ENCODE measurements around the gene EXOC3L4. TPM values are rescaled to one million over a fixed set of nuclear protein-coding genes. Genes with fewer than 3 reads are reported as not detected.

The EXOC3L4 gene
- total and polyA plus RNA-seq, 2 of the 8 experiments (the other 6 are each of a cell fraction or from before 2014, with no cell fraction given), result 0.45 to 0.57 TPM

DNA sequence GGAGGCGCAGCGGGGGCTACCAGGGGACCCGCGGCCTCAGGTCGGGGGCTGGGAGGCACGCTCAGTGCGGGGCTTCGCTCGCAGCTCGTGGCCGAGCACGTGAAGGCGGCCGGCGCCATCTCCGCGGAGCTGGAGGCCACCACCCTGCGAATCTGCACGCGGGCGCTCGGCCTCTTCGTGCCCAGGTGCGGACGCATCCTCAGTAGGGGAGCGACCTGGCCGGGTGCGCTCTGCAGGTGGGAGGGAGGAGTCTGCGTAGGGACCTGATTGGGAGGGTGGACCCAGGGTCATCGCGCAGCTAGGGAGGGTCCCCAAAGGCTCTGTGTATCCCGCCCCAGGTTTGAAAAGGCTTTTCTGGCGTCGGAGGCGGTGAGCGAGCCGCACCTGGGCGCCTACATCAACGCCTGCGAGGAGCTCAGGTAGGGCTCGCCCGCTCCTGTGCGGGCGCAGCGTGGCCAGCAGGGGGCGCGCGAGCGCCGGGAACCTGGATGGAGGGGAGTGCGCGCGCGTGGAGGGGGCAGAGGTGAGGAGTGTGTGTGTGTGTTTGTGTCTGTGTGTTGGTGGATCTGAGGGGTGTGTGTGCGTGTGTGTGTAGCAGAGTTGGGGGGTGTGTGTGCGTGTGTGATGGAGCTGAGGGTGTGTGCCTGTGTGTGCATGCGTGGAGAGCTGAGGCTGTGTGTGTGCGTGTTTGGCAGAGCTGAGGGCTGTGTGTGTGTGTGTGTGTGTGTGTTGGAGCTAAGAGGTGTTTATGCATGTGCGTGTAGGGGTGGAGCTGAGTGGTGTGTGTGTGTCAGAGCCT, 10.3 kb downstream of the EXOC3L4 start (continued):
- TF ChIP-seq SIX5 (IDR thresholded peaks at IDR 0.05; ENCODE audit: low read depth, low read length) (no peak), CREB1 (IDR thresholded peaks at IDR 0.05) (no peak), CTBP2 (IDR thresholded peaks at IDR 0.05; ENCODE audit: borderline replicate concordance, insufficient read depth, insufficient read length, low read length) (no peak), CBX5 (IDR thresholded peaks at IDR 0.05; ENCODE audit: low read depth, low read length) (no peak), GABPA (IDR thresholded peaks at IDR 0.05; ENCODE audit: borderline replicate concordance, insufficient read depth, low read length) (no peak), POLR2AphosphoS5 (IDR thresholded peaks at IDR 0.05; ENCODE audit: low read depth, low read length) (no peak), EZH2 (IDR thresholded peaks at IDR 0.05; ENCODE audit: low read depth, low read length, severe bottlenecking) (peak; percentile 51), SIN3A (conservative IDR thresholded peaks at IDR 0.05 in 1 of 2, IDR thresholded peaks at IDR 0.05 in 1 of 2; ENCODE audit: low read depth in 1 of 2, low read length in 2 of 2) (no peak), EGR1 (IDR thresholded peaks at IDR 0.05; ENCODE audit: borderline replicate concordance, low read depth, low read length) (no peak), CHD2 (IDR thresholded peaks at IDR 0.05; ENCODE audit: low read length) (no peak), NANOG (IDR thresholded peaks at IDR 0.05; ENCODE audit: insufficient read depth, low read depth, low read length, poor library complexity, severe bottlenecking) (no peak)
- TF ChIP-seq, protein P1, sequence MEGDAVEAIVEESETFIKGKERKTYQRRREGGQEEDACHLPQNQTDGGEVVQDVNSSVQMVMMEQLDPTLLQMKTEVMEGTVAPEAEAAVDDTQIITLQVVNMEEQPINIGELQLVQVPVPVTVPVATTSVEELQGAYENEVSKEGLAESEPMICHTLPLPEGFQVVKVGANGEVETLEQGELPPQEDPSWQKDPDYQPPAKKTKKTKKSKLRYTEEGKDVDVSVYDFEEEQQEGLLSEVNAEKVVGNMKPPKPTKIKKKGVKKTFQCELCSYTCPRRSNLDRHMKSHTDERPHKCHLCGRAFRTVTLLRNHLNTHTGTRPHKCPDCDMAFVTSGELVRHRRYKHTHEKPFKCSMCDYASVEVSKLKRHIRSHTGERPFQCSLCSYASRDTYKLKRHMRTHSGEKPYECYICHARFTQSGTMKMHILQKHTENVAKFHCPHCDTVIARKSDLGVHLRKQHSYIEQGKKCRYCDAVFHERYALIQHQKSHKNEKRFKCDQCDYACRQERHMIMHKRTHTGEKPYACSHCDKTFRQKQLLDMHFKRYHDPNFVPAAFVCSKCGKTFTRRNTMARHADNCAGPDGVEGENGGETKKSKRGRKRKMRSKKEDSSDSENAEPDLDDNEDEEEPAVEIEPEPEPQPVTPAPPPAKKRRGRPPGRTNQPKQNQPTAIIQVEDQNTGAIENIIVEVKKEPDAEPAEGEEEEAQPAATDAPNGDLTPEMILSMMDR (IDR thresholded peaks at IDR 0.05; ENCODE audit: control extremely low read depth in 1 of 3, insufficient read depth in 1 of 3, low read depth in 1 of 3, low read length in 3 of 3), result peak in 2 of 3 experiments; percentile 86 to 94; a peak in 3 of 4 replicates

Data from H1 (cell line).